Measurements from ENCODE around the gene AIFM2. TPM values are rescaled to one million over a fixed set of nuclear protein-coding genes. Genes with fewer than 3 reads are reported as not detected.
"Not testable (repeated sequence)": the region's sequence is repeated elsewhere in the genome, so short reads cannot be mapped to it uniquely, and the experiment has no call there.

AIFM2 gene
- total and polyA plus RNA-seq, 2 of the 13 experiments (the other 11 are each of a cell fraction or from before 2014, with no cell fraction given) = 20.3 to 29.5 TPM

GRCh38 chr10:70080789-70081188 lies 51.8 kb downstream of the AIFM2 start:
- peaks cover 28% of the 10 kb centered on the region for H3K4me1 ChIP-seq (ENCODE audit: insufficient read depth, low read length)
- peaks cover 1 to 20% of the 10 kb centered on the region in 2 experiments; a peak in 4 of 5 replicates for H3K36me3 ChIP-seq (replicated peaks in 1 of 2; ENCODE audit: control insufficient read depth in 1 of 2, insufficient read depth in 2 of 2, low read length in 2 of 2)
- H3K9ac ChIP-seq (ENCODE audit: insufficient read depth, low read depth, low read length); intact Hi-C loops (cut with micrococcal nuclease; ENCODE audit: unreplicated experiment); H3K9me3 ChIP-seq (ENCODE audit: low read length); H3K4me3 ChIP-seq (replicated peaks in 1 of 3; ENCODE audit: insufficient read depth in 1 of 3, low read depth in 2 of 3, low read length in 3 of 3); FAIRE-seq; ATAC-seq; H3K27me3 ChIP-seq (ENCODE audit: control insufficient read depth in 1 of 2, insufficient read depth in 2 of 2, low read length in 2 of 2); CTCF ChIA-PET (ENCODE audit: low intra/inter-chr PET ratio, low total read pairs); H3K79me2 ChIP-seq (ENCODE audit: insufficient read depth, low read length); DNase-seq (ENCODE audit: low spot score); BruUV-seq (replicated peaks); in situ Hi-C loops (cut with HindIII; ENCODE audit: extremely low pct_ligation_motif_present, low pct_unique_long_range_greater_than_20kb); H4K20me1 ChIP-seq (ENCODE audit: insufficient read depth, low read length); H3K4me2 ChIP-seq (ENCODE audit: low read depth, low read length); H2AFZ ChIP-seq (ENCODE audit: low read length); H3K27ac ChIP-seq (ENCODE audit: extremely low read length, insufficient read depth, low read length): not testable (repeated sequence)
- 100% methylated on average over 2 of the region's 2 CpGs for WGBS (ENCODE audit: low lambda C conversion rate)
- POLR2A ChIA-PET = interaction anchor here (1.1 to 1.4 kb wide), 2 partner anchors 12 to 29 kb away, joined by 3 to 4 read pairs; no protein-coding TSS in a partner anchor

DNA sequence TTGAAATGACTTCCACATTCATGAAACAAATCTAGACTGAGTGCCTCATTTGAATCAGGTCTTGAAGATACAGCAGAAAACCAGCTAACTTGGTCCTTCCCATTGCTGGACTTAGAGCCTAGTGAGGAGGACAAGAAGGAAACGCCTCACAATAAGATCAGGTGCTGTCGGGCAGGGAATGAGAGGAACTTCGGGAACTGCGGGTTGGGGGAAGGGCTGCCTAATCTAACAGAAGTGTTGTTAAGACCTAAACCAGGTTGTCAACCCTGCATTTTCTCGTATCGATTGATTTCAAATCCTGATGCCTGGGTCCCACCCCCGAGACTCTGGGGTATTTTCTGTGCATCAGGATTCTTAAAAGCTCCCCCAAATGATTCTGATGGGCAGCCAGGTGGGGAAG lies 53.7 kb downstream of the AIFM2 start:
- in situ Hi-C loops (cut with HindIII; ENCODE audit: extremely low pct_ligation_motif_present, low pct_unique_long_range_greater_than_20kb) = no loop called here
- H4K20me1 ChIP-seq (ENCODE audit: insufficient read depth, low read length) = no peaks in the 10 kb centered on the region
- intact Hi-C loops (cut with micrococcal nuclease; ENCODE audit: unreplicated experiment) = no loop called here
- peaks cover 10% of the 10 kb centered on the region for H3K4me1 ChIP-seq (ENCODE audit: insufficient read depth, low read length)
- ChIA-PET POLR2A (no interaction called here), CTCF (ENCODE audit: low intra/inter-chr PET ratio, low total read pairs) (no interaction called here)
- H3K79me2 ChIP-seq (ENCODE audit: insufficient read depth, low read length) = no peaks in the 10 kb centered on the region
- no peak overlapping the region for H3K4me2 ChIP-seq (ENCODE audit: low read depth, low read length)
- H3K4me3 ChIP-seq (replicated peaks in 1 of 3; ENCODE audit: insufficient read depth in 1 of 3, low read depth in 2 of 3, low read length in 3 of 3) = no peak overlapping the region
- no peak overlapping the region for H2AFZ ChIP-seq (ENCODE audit: low read length)
- FAIRE-seq = no peak
- H3K27ac ChIP-seq (ENCODE audit: extremely low read length, insufficient read depth, low read length) = no peak overlapping the region
- WGBS (ENCODE audit: low lambda C conversion rate) = 98% methylated on average over 7 of the region's 7 CpGs
- no TSS peak for BruUV-seq (replicated peaks)
- DNase-seq (ENCODE audit: low spot score) = no peak
- ATAC-seq = no peak
- no peak overlapping the region for H3K9ac ChIP-seq (ENCODE audit: insufficient read depth, low read depth, low read length)
- peaks cover 1 to 20% of the 10 kb centered on the region in 2 experiments; a peak in 4 of 5 replicates for H3K36me3 ChIP-seq (replicated peaks in 1 of 2; ENCODE audit: control insufficient read depth in 1 of 2, insufficient read depth in 2 of 2, low read length in 2 of 2)
- H3K27me3 ChIP-seq (ENCODE audit: control insufficient read depth in 1 of 2, insufficient read depth in 2 of 2, low read length in 2 of 2) = no peaks in the 10 kb centered on the region
- no peaks in the 10 kb centered on the region for H3K9me3 ChIP-seq (ENCODE audit: low read length)
- TF ChIP-seq RFX5 (IDR thresholded peaks at IDR 0.05; ENCODE audit: low read depth, low read length) (no peak), ZNF589 (CRISPR knock-in tag; conservative IDR thresholded peaks at IDR 0.05) (no peak), FOSL2 (CRISPR knock-in tag; IDR thresholded peaks at IDR 0.05) (no peak), ZFYVE20 (CRISPR knock-in tag; IDR thresholded peaks at IDR 0.05; ENCODE audit: borderline replicate concordance, low read depth) (no peak), ZNF788 (CRISPR knock-in tag; IDR thresholded peaks at IDR 0.05; ENCODE audit: borderline replicate concordance) (no peak), ZNF646 (CRISPR knock-in tag; IDR thresholded peaks at IDR 0.05) (no peak), ZNF564 (CRISPR knock-in tag; IDR thresholded peaks at IDR 0.05) (no peak), JDP2 (CRISPR knock-in tag; IDR thresholded peaks at IDR 0.05; ENCODE audit: borderline replicate concordance) (no peak), HOXA3 (CRISPR knock-in tag; IDR thresholded peaks at IDR 0.05) (no peak), KLF15 (CRISPR knock-in tag; IDR thresholded peaks at IDR 0.05; ENCODE audit: borderline replicate concordance) (no peak), ZNF205 (CRISPR knock-in tag; IDR thresholded peaks at IDR 0.05) (no peak), PHF21A (CRISPR knock-in tag; IDR thresholded peaks at IDR 0.05) (no peak), GZF1 (CRISPR knock-in tag; IDR thresholded peaks at IDR 0.05) (no peak), NR2F1 (CRISPR knock-in tag; IDR thresholded peaks at IDR 0.05) (no peak)

All from HepG2 (cell line).